Stomach (tissue), 9 donors: ENCODE measurements around the gene GMDS. TPM values are rescaled to one million over a fixed set of nuclear protein-coding genes. Genes with fewer than 3 reads are reported as not detected.

Source experiments
- DNase-seq, 2 donors: peaks; one replicate each; pipeline versions ENCODE4 v3.0.0 to v3.0.0-alpha.2; 2013 to 2019
- H3K27ac ChIP-seq, 5 donors: fragments of 200-600 bp in 4 of 5; sonication (generic) in 4 of 5; one replicate each; pipeline ENCODE4 v1.5.1; 2013 to 2019; ENCODE audit warnings: mild to moderate bottlenecking in 1 of 5, moderate library complexity in 1 of 5
- H3K27me3 ChIP-seq, 3 donors: fragments of 200-600 bp; sonication (generic); one replicate each; pipeline ENCODE4 v1.5.1; 2017 to 2019; ENCODE audit warnings: mixed run types in 1 of 3
- H3K36me3 ChIP-seq, 4 donors: fragments of 200-600 bp; sonication (generic); 1 replicate in 3 of 4; 2 replicates in 1 of 4; pipeline ENCODE4 v1.5.1; 2016 to 2019
- H3K4me1 ChIP-seq, 4 donors: fragments of 200-600 bp; sonication (generic); one replicate each; pipeline ENCODE4 v1.5.1; 2016 to 2019
- H3K4me3 ChIP-seq, 4 donors: fragments of 200-600 bp; sonication (generic) in 3 of 4; one replicate each; pipeline ENCODE4 v1.5.1; 2016 to 2019; ENCODE audit warnings: mild to moderate bottlenecking in 1 of 4
- H3K9me3 ChIP-seq, 4 donors: fragments of 200-600 bp; sonication (generic); one replicate each; pipeline ENCODE4 v1.5.1; 2016 to 2019
- EP300 ChIP-seq: sonication (generic); formaldehyde crosslinking; IDR thresholded peaks from one replicate; pipeline ENCODE4 v1.6.1; 2017; ENCODE audit warnings: antibody characterized with exemption
- POLR2A ChIP-seq, 4 donors: fragments of 450-650 bp; IDR thresholded peaks; one replicate each; pipeline ENCODE4 v1.6.1; 2016; ENCODE audit warnings: antibody characterized with exemption in 4 of 4, control low read depth in 2 of 4, mild to moderate bottlenecking in 1 of 4, moderate library complexity in 1 of 4
- POLR2AphosphoS5 ChIP-seq, 3 donors: sonication (generic); formaldehyde crosslinking; IDR thresholded peaks; one replicate each; pipeline ENCODE4 v1.6.1; 2016; ENCODE audit warnings: antibody characterized with exemption in 3 of 3
- WGBS, 5 donors: extraction: QIAGEN DNeasy Blood & Tissue Kit in 3 of 5; methylation state at CpG; one replicate each; pipeline versions ENCODE4 v1.1.5 to v1.1.7; 2013 to 2018; 5-methylcytosine and 5-hydroxymethylcytosine counted together
- intact Hi-C: fragments of 100-400 bp; cut with DNase I; formaldehyde crosslinking; loops from one replicate; pipeline ENCODE4 v1.15.1; 2023; ENCODE audit warnings: low total_unique reads
- polyA plus RNA-seq, 3 donors: library from polyadenylated mRNA; stranded (reverse); fragments of 200-250 nt; gene quantifications; one replicate each; pipeline ENCODE4 v1.2.3, GENCODE V29; 2013
- total RNA-seq, 5 donors: library from RNA; depleted of rRNA; stranded (reverse); fragments of >200 nt; gene quantifications; one replicate each; pipeline versions ENCODE4 v1.1.0 to v1.2.3, GENCODE V29; 2014 to 2016
- TF ChIP-seq, protein P1 (sequence below), 7 experiments: fragments of 450-650 bp in 4 of 7; fragments of 200-600 bp in 3 of 7; sonication (generic) in 3 of 7; IDR thresholded peaks; one replicate each; pipeline ENCODE4 v1.5.1; 2016 to 2019; ENCODE audit warnings: antibody characterized with exemption in 7 of 7, control low read depth in 2 of 7, mild to moderate bottlenecking in 1 of 7
- donor health status: healthy with polysubstance abuse.
- donor health status: Bipolar disorder and iron deficiency.
- donor health status: healthy.

GMDS gene
- total and polyA plus RNA-seq, 8 donors = 83.7 to 262 (median 121) TPM

DNA sequence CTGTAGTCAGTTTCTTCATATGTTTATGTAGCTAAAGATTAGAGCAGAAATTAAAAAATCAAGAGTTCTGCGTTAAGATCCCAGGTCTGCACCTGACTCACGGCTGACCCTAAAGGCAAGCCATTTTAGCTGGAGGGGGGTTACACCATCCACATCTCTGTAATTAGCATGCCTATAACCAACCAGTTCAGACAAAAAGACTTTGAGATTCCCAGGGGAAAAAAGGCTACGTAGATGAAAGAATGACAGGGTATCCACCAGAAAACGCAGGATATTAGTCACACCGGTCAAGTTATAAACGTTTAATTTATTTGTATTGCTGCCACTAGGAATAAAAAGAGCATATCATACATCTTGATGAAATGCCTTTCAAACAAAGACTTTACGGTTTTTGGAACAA is 336.6 kb downstream of the GMDS start:
- Histone ChIP-seq H3K4me3 (no peak overlapping the region), H3K9me3 (no peaks in the 10 kb centered on the region), H3K4me1 (peaks cover 0 to under 1% (median 0%) of the 10 kb centered on the region in 4 donors), H3K36me3 (peaks cover 0 to 25% (median 16%) of the 10 kb centered on the region in 4 donors), H3K27me3 (no peaks in the 10 kb centered on the region), H3K27ac (no peak overlapping the region)
- no peak for DNase-seq
- TF ChIP-seq POLR2AphosphoS5 (IDR thresholded peaks at IDR 0.05) = no peak
- TF ChIP-seq, protein P1, sequence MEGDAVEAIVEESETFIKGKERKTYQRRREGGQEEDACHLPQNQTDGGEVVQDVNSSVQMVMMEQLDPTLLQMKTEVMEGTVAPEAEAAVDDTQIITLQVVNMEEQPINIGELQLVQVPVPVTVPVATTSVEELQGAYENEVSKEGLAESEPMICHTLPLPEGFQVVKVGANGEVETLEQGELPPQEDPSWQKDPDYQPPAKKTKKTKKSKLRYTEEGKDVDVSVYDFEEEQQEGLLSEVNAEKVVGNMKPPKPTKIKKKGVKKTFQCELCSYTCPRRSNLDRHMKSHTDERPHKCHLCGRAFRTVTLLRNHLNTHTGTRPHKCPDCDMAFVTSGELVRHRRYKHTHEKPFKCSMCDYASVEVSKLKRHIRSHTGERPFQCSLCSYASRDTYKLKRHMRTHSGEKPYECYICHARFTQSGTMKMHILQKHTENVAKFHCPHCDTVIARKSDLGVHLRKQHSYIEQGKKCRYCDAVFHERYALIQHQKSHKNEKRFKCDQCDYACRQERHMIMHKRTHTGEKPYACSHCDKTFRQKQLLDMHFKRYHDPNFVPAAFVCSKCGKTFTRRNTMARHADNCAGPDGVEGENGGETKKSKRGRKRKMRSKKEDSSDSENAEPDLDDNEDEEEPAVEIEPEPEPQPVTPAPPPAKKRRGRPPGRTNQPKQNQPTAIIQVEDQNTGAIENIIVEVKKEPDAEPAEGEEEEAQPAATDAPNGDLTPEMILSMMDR (IDR thresholded peaks at IDR 0.05) = no peak
- TF ChIP-seq EP300 = no peak
- TF ChIP-seq POLR2A (IDR thresholded peaks at IDR 0.05) = no peak
- intact Hi-C loops = no loop called here
- WGBS, 5 donors = 82 to 89% (median 88%) methylated on average over 7 of the region's 7 CpGs

DNA sequence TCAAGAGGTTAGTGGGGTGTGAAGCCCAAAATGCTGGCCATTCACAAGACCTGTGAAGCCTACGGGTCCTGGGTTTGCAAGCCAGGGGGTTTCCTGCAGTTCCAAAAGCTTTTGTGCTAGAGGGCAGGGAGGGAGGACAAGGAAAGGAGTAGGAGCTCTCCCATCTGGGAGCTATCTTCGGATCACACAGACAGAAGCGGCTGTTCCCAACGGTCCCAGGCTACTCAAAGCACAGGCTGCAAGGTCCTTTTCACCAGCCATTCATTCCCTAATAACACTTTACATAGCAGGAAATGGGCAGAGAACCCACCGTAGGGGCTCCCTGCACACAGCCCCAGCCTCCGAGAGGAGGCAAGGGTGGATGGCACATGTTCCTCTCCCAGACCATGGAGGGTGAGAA is 338.8 kb downstream of the GMDS start:
- WGBS, 5 donors = 84 to 97% (median 94%) methylated on average over 6 of the region's 6 CpGs
- intact Hi-C loops = no loop called here
- Histone ChIP-seq H3K4me1 (peaks cover 0 to 9% (median 0%) of the 10 kb centered on the region in 4 donors), H3K9me3 (no peaks in the 10 kb centered on the region), H3K27me3 (no peaks in the 10 kb centered on the region), H3K4me3 (no peak overlapping the region), H3K36me3 (peaks cover 0 to 25% (median 16%) of the 10 kb centered on the region in 4 donors), H3K27ac (no peak overlapping the region)
- no peak for DNase-seq
- TF ChIP-seq EP300 (no peak), POLR2A (IDR thresholded peaks at IDR 0.05) (no peak), POLR2AphosphoS5 (IDR thresholded peaks at IDR 0.05) (no peak)
- TF ChIP-seq, protein P1 (IDR thresholded peaks at IDR 0.05) = no peak

DNA sequence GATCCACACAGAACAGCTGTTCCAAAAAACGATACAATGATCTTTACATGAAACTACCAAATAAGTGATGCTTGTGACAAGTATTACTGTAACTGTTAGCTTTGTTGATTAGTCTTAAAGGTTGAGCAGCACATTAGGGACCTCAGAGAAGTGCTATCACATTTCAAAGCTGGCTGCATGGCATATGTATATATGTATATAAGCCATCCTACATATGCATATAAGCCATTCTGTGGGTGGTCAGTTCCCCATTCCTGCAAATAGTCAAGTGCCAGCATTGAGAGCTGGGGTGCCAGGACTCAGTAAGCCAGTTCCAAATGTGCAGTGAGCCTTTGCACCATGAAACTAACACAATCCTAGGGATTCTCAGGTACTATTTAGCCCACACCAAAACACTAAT is 339.4 kb downstream of the GMDS start:
- Histone ChIP-seq H3K4me3 (no peak overlapping the region), H3K27me3 (no peaks in the 10 kb centered on the region), H3K27ac (no peak overlapping the region), H3K36me3 (peaks cover 0 to 25% (median 16%) of the 10 kb centered on the region in 4 donors), H3K9me3 (no peaks in the 10 kb centered on the region), H3K4me1 (peaks cover 0 to 9% (median 0%) of the 10 kb centered on the region in 4 donors)
- intact Hi-C loops = no loop called here
- no peak for DNase-seq
- 65 to 94% (median 71%) methylated on average over 1 of the region's 1 CpG for WGBS, 5 donors
- no peak for TF ChIP-seq POLR2AphosphoS5 (IDR thresholded peaks at IDR 0.05)
- TF ChIP-seq, protein P1 (IDR thresholded peaks at IDR 0.05) = no peak
- no peak for TF ChIP-seq EP300
- TF ChIP-seq POLR2A (IDR thresholded peaks at IDR 0.05) = no peak

DNA sequence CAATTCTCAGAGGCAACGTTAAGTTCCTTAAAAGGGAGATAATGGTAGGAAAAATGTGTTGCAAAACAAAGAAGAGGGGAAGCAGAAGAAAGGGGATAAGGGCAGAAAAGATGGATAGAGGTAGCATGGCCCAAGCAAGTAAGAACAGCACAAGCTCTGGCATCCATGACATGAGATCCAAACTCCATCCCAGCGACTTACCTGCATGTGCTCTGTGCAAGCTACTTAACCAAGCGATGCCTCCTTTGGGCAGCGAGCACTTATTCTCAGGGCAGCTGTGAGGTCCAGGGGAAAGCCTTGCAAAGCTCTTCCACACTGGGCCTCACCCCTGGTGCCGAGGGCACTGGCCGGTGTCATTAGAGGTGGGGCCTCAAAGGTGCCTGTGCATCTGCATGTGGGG is 340.5 kb downstream of the GMDS start:
- H3K4me3 ChIP-seq = no peak overlapping the region
- TF ChIP-seq, protein P1 (IDR thresholded peaks at IDR 0.05) = no peak
- no peak for TF ChIP-seq POLR2AphosphoS5 (IDR thresholded peaks at IDR 0.05)
- TF ChIP-seq POLR2A (IDR thresholded peaks at IDR 0.05) = no peak
- no peak for TF ChIP-seq EP300
- H3K36me3 ChIP-seq = peaks cover 0 to 25% (median 16%) of the 10 kb centered on the region in 4 donors
- intact Hi-C loops = no loop called here
- no peak for DNase-seq
- peaks cover 0 to 9% (median 0%) of the 10 kb centered on the region in 4 donors for H3K4me1 ChIP-seq
- 86 to 90% (median 87%) methylated on average over 6 of the region's 6 CpGs for WGBS, 5 donors
- H3K27ac ChIP-seq = no peak overlapping the region
- no peaks in the 10 kb centered on the region for H3K9me3 ChIP-seq
- H3K27me3 ChIP-seq = no peaks in the 10 kb centered on the region
